Nephron (organoid): ENCODE measurements around the gene NTSR1.

Experiments used
- H3K27ac Mint-ChIP-seq, 3 experiments: 2 replicates each; pipeline ENCODE4 v1.8.0; 2020; ENCODE audit warnings: mixed read lengths in 3 of 3, mild to moderate bottlenecking in 2 of 3, moderate library complexity in 1 of 3
- H3K27me3 Mint-ChIP-seq: 2 replicates; pipeline ENCODE4 v1.8.0; 2021; ENCODE audit warnings: low read depth, mild to moderate bottlenecking, moderate library complexity, mixed read lengths
- H3K36me3 Mint-ChIP-seq: 2 replicates; pipeline ENCODE4 v1.8.0; 2020; ENCODE audit warnings: low read depth, mixed read lengths
- H3K4me1 Mint-ChIP-seq: 2 replicates; pipeline ENCODE4 v1.8.0; 2020; ENCODE audit warnings: mixed read lengths
- H3K4me3 Mint-ChIP-seq, 3 experiments: 2 replicates each; pipeline ENCODE4 v1.8.0; 2020; ENCODE audit warnings: mild to moderate bottlenecking in 3 of 3, mixed read lengths in 3 of 3, moderate library complexity in 2 of 3
- H3K9me3 Mint-ChIP-seq: 2 replicates; pipeline ENCODE4 v1.8.0; 2020; ENCODE audit warnings: mixed read lengths
- CTCF ChIP-seq, 3 experiments: fragments of 200-600 bp; sonication (generic); IDR thresholded peaks; one replicate each; pipeline ENCODE4 v1.5.0; 2021; ENCODE audit warnings: antibody characterized with exemption in 3 of 3; ENCODE audit not compliant: unreplicated experiment in 3 of 3

The NTSR1 gene

DNA sequence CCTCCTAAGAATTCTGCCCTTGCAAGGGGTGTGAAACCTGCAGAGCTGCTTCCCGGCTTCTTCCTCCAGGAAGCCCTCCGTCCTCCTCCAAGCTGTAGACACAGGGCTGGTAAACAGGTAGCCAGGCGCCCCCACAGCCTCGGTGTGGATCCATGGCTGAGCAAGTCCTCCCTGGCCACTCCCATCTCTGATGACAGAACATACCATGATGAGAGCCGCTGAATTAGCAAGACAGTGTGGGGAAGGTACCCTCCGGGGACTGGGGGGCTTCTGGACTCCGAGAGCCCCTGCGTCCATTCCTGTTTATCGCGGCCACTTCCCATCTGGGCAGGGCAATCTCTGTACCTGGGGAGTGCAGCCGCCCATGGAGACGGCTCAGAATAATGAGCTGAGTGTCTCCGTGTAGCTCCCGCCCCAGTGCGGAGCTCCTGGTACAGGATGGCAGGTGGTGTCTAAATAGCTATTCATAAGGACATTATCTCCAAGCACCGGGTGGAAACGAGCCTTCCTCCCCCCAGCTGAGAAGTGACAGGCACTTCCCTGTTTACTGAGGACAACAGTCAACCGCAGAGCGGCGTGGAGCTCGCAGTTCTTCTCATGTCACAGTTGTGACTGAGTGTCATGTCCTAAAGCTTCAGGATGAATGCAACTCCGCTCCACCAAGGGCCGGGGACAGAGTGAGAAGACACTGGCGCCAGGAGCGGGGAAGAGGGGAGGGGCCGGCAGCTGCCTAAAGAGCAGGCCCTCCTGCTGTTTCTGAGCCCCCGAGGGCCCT is 22.7 kb upstream of the NTSR1 start:
- Mint-ChIP-seq H3K27ac (no peak overlapping the region), H3K27me3 (peaks cover 42% of the 10 kb centered on the region), H3K36me3 (no peaks in the 10 kb centered on the region), H3K4me3 (no peak overlapping the region), H3K4me1 (peaks cover 25% of the 10 kb centered on the region), H3K9me3 (peaks cover 8% of the 10 kb centered on the region)
- TF ChIP-seq CTCF (IDR thresholded peaks at IDR 0.05; ENCODE audit: unreplicated experiment in 3 of 3): no peak

- H3K27ac Mint-ChIP-seq: no peak overlapping the region
- H3K36me3 Mint-ChIP-seq: no peaks in the 10 kb centered on the region
- peaks cover 1% of the 10 kb centered on the region for H3K9me3 Mint-ChIP-seq
- H3K4me3 Mint-ChIP-seq: no peak overlapping the region
- no peak for TF ChIP-seq CTCF (IDR thresholded peaks at IDR 0.05; ENCODE audit: unreplicated experiment in 3 of 3)
- H3K27me3 Mint-ChIP-seq: peaks cover 33% of the 10 kb centered on the region
- H3K4me1 Mint-ChIP-seq: peaks cover 29% of the 10 kb centered on the region
These were observed 21.5 kb upstream of the NTSR1 start for GRCh38 chr20:62686869-62687830.

GRCh38 chr20:62688083-62688482 is 20.6 kb upstream of the NTSR1 start:
- Mint-ChIP-seq H3K36me3 (no peaks in the 10 kb centered on the region), H3K4me1 (peaks cover 29% of the 10 kb centered on the region), H3K27ac (no peak overlapping the region), H3K27me3 (peaks cover 33% of the 10 kb centered on the region), H3K9me3 (no peaks in the 10 kb centered on the region), H3K4me3 (peak overlapping the region in 1 of 3 experiments; percentile 26)
- TF ChIP-seq CTCF (IDR thresholded peaks at IDR 0.05; ENCODE audit: unreplicated experiment in 3 of 3): no peak

- H3K27me3 Mint-ChIP-seq: peaks cover 33% of the 10 kb centered on the region
- no peak overlapping the region for H3K4me3 Mint-ChIP-seq
- H3K4me1 Mint-ChIP-seq: peaks cover 29% of the 10 kb centered on the region
- H3K9me3 Mint-ChIP-seq: no peaks in the 10 kb centered on the region
- H3K27ac Mint-ChIP-seq: no peak overlapping the region
- TF ChIP-seq CTCF (IDR thresholded peaks at IDR 0.05; ENCODE audit: unreplicated experiment in 3 of 3): peak in 1 of 3 experiments; percentile 32
- no peaks in the 10 kb centered on the region for H3K36me3 Mint-ChIP-seq
These were observed 19.7 kb upstream of the NTSR1 start for GRCh38 chr20:62688855-62689460.

GRCh38 chr20:62689861-62690260 is 18.8 kb upstream of the NTSR1 start:
- Mint-ChIP-seq H3K36me3 (no peaks in the 10 kb centered on the region), H3K4me1 (peaks cover 29% of the 10 kb centered on the region), H3K27ac (no peak overlapping the region)

More at GRCh38 chr20:62689861-62690260, 18.8 kb upstream of the NTSR1 start:
- no peaks in the 10 kb centered on the region for H3K9me3 Mint-ChIP-seq
- peaks cover 33% of the 10 kb centered on the region for H3K27me3 Mint-ChIP-seq
- H3K4me3 Mint-ChIP-seq: no peak overlapping the region
- no peak for TF ChIP-seq CTCF (IDR thresholded peaks at IDR 0.05; ENCODE audit: unreplicated experiment in 3 of 3)
